Liver (tissue), 9 donors: ENCODE results near the gene METTL3. TPM values are rescaled to one million over a fixed set of nuclear protein-coding genes. Genes with fewer than 3 reads are reported as not detected.
A peak's percentile ranks its signal among the peaks of the same experiment; 100 is the strongest.

ENCODE experiments used
- DNase-seq: peaks from one replicate; pipeline ENCODE4 v3.0.0-alpha.2; 2017; ENCODE audit warnings: low spot score
- H3K27ac ChIP-seq, 2 donors: one replicate each; pipeline ENCODE4 v1.7.0; 2013; ENCODE audit warnings: inconsistent platforms in 2 of 2, low read length in 2 of 2, control low read depth in 1 of 2, low read depth in 1 of 2, mild to moderate bottlenecking in 1 of 2
- H3K27me3 ChIP-seq, 4 donors: one replicate each; pipeline versions ENCODE4 v1.6.1 to v1.7.0; 2013; ENCODE audit warnings: low read length in 3 of 4, inconsistent platforms in 1 of 4, mild to moderate bottlenecking in 1 of 4, moderate library complexity in 1 of 4; ENCODE audit not compliant: control insufficient read depth in 4 of 4, insufficient read depth in 4 of 4
- H3K36me3 ChIP-seq, 4 donors: one replicate each; pipeline versions ENCODE4 v1.6.1 to v1.7.0; 2013; ENCODE audit warnings: low read length in 3 of 4, mild to moderate bottlenecking in 3 of 4, low read depth in 1 of 4, moderate library complexity in 1 of 4; ENCODE audit not compliant: control insufficient read depth in 4 of 4, insufficient read depth in 3 of 4
- H3K4me1 ChIP-seq, 4 donors: one replicate each; pipeline versions ENCODE4 v1.6.1 to v1.7.0; 2013; ENCODE audit warnings: low read length in 3 of 4, mild to moderate bottlenecking in 3 of 4, moderate library complexity in 1 of 4; ENCODE audit not compliant: control insufficient read depth in 4 of 4, insufficient read depth in 4 of 4
- H3K4me3 ChIP-seq, 3 donors: one replicate each; pipeline versions ENCODE4 v1.6.1 to v1.7.0; 2013; ENCODE audit warnings: low read length in 3 of 3, control low read depth in 1 of 3, low read depth in 1 of 3, mild to moderate bottlenecking in 1 of 3
- H3K9ac ChIP-seq, 2 donors: one replicate each; pipeline ENCODE4 v1.7.0; 2013; ENCODE audit warnings: low read length in 2 of 2, mild to moderate bottlenecking in 2 of 2, moderate library complexity in 2 of 2, control low read depth in 1 of 2, low read depth in 1 of 2
- H3K9me3 ChIP-seq, 4 donors: one replicate each; pipeline versions ENCODE4 v1.6.1 to v1.7.0; 2013; ENCODE audit warnings: low read length in 3 of 4; ENCODE audit not compliant: control insufficient read depth in 4 of 4
- ATF3 ChIP-seq: IDR thresholded peaks from 2 replicates; pipeline ENCODE4 v1.6.1; 2016; ENCODE audit warnings: antibody characterized with exemption
- CTCF ChIP-seq: fragments of 150-350 bp; IDR thresholded peaks from 2 replicates; pipeline ENCODE4 v1.5.1; 2017; ENCODE audit warnings: improper control_type of control experiment, low read depth, low read length; ENCODE audit not compliant: missing input control
- EGR1 ChIP-seq, 2 donors: IDR thresholded peaks; 2 replicates each; pipeline ENCODE4 v1.6.1; 2016 to 2018; ENCODE audit warnings: antibody characterized with exemption in 2 of 2, low read depth in 2 of 2
- FOXA1 ChIP-seq: IDR thresholded peaks from 2 replicates; pipeline ENCODE4 v1.6.1; 2016; ENCODE audit warnings: antibody characterized with exemption
- FOXA2 ChIP-seq: IDR thresholded peaks from 2 replicates; pipeline ENCODE4 v1.6.1; 2016; ENCODE audit warnings: antibody characterized with exemption
- GABPA ChIP-seq, 2 donors: IDR thresholded peaks in 1 of 2; conservative IDR thresholded peaks in 1 of 2; 2 replicates each; pipeline ENCODE4 v1.6.1; 2016; ENCODE audit warnings: antibody characterized with exemption in 2 of 2, mild to moderate bottlenecking in 1 of 2, moderate library complexity in 1 of 2
- HNF4A ChIP-seq, 2 donors: conservative IDR thresholded peaks; 2 replicates each; pipeline ENCODE4 v1.6.1; 2016; ENCODE audit warnings: antibody characterized with exemption in 2 of 2, mild to moderate bottlenecking in 2 of 2
- HNF4G ChIP-seq: IDR thresholded peaks from 2 replicates; pipeline ENCODE4 v1.6.1; 2016; ENCODE audit warnings: antibody characterized with exemption
- JUND ChIP-seq, 2 donors: IDR thresholded peaks; 2 replicates each; pipeline ENCODE4 v1.6.1; 2016; ENCODE audit warnings: antibody characterized with exemption in 2 of 2
- NR2F2 ChIP-seq: IDR thresholded peaks from 2 replicates; pipeline ENCODE4 v1.6.1; 2016; ENCODE audit warnings: antibody characterized with exemption
- RAD21 ChIP-seq, 2 donors: IDR thresholded peaks; 2 replicates each; pipeline ENCODE4 v1.6.1; 2016; ENCODE audit warnings: antibody characterized with exemption in 2 of 2, mild to moderate bottlenecking in 2 of 2
- RXRA ChIP-seq, 2 donors: IDR thresholded peaks; 2 replicates each; pipeline ENCODE4 v1.6.1; 2017 to 2018; ENCODE audit warnings: antibody characterized with exemption in 2 of 2, mild to moderate bottlenecking in 1 of 2
- SP1 ChIP-seq: IDR thresholded peaks from 2 replicates; pipeline ENCODE4 v1.6.1; 2018; ENCODE audit warnings: antibody characterized with exemption, mild to moderate bottlenecking
- TAF1 ChIP-seq: conservative IDR thresholded peaks from 2 replicates; pipeline ENCODE4 v1.6.1; 2016; ENCODE audit warnings: antibody characterized with exemption, mild to moderate bottlenecking
- YY1 ChIP-seq: IDR thresholded peaks from 2 replicates; pipeline ENCODE4 v1.6.1; 2016; ENCODE audit warnings: antibody characterized with exemption, mild to moderate bottlenecking
- WGBS: extraction: QIAGEN DNeasy Blood & Tissue Kit; methylation state at CpG from one replicate; pipeline ENCODE4 v1.1.7; 2013; 5-methylcytosine and 5-hydroxymethylcytosine counted together
- polyA plus RNA-seq, 2 donors: library from polyadenylated mRNA; stranded (reverse) in 1 of 2; unstranded in 1 of 2; fragments of 200-250 nt in 1 of 2; fragments of >200 nt in 1 of 2; fragmentation: Nextera tagmentation in 1 of 2; extraction: Ambion mirVana in 1 of 2; gene quantifications; one replicate each; pipeline versions ENCODE4 v1.2.1 to v1.2.3, GENCODE V29; 2013 to 2015
- total RNA-seq, 2 donors: library from RNA; depleted of rRNA; stranded (reverse); fragments of >200 nt; gene quantifications; one replicate each; pipeline ENCODE4 v1.2.3, GENCODE V29; 2014
- TF ChIP-seq, protein P1 (sequence below): IDR thresholded peaks from 2 replicates; pipeline ENCODE4 v1.6.1; 2016; ENCODE audit warnings: antibody characterized with exemption
- TF ChIP-seq, protein P2 (sequence below): IDR thresholded peaks from 2 replicates; pipeline ENCODE4 v1.6.1; 2016; ENCODE audit warnings: antibody characterized with exemption, mild to moderate bottlenecking
- TF ChIP-seq, protein P3 (sequence below): IDR thresholded peaks from 2 replicates; pipeline ENCODE4 v1.6.1; 2016; ENCODE audit warnings: antibody characterized with exemption
- donor health status: healthy.
- donor health status: healthy.
- donor health status: healthy.
- donor health status: healthy.
- donor health status: healthy.

METTL3 gene
- total RNA-seq, result 10 to 100 TPM; 26.0 to 50.8 TPM
- polyA plus RNA-seq, result 10 to 100 TPM; 10.5 to 23.8 TPM

GRCh38 chr14:21510735-21511657, at the start of gene METTL3:
Gene METTL3, minus strand, starts transcription at chr14:21511340. Its CDS starts 117 bp downstream, at chr14:21511223.
- H3K27me3 ChIP-seq, result no peaks in the 10 kb centered on the region
- WGBS, result under 1% methylated on average over 53 of the region's 53 CpGs
- H3K9ac ChIP-seq, result peak within 1 kb of the TSS; percentile 77 to 88
- peak; percentile 93 for DNase-seq
- peaks cover 0 to 2% (median 0%) of the 10 kb centered on the region in 4 donors for H3K36me3 ChIP-seq
- H3K4me1 ChIP-seq, result peaks cover 0 to 19% (median 13%) of the 10 kb centered on the region in 4 donors
- peak within 1 kb of the TSS; percentile 69 to 95 (median 94) for H3K4me3 ChIP-seq
- peak within 1 kb of the TSS; percentile 81 to 86 for H3K27ac ChIP-seq
- H3K9me3 ChIP-seq, result no peaks in the 10 kb centered on the region
- TF ChIP-seq, protein P1, sequence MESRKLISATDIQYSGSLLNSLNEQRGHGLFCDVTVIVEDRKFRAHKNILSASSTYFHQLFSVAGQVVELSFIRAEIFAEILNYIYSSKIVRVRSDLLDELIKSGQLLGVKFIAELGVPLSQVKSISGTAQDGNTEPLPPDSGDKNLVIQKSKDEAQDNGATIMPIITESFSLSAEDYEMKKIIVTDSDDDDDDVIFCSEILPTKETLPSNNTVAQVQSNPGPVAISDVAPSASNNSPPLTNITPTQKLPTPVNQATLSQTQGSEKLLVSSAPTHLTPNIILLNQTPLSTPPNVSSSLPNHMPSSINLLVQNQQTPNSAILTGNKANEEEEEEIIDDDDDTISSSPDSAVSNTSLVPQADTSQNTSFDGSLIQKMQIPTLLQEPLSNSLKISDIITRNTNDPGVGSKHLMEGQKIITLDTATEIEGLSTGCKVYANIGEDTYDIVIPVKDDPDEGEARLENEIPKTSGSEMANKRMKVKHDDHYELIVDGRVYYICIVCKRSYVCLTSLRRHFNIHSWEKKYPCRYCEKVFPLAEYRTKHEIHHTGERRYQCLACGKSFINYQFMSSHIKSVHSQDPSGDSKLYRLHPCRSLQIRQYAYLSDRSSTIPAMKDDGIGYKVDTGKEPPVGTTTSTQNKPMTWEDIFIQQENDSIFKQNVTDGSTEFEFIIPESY, result peak; percentile 95
- TF ChIP-seq EGR1 (IDR thresholded peaks at IDR 0.05; ENCODE audit: low read depth in 2 of 2) (peak; percentile 63 to 88), JUND (IDR thresholded peaks at IDR 0.05) (peak; percentile 49 to 76), TAF1 (peak; percentile 87), ATF3 (peak; percentile 59), SP1 (peak; percentile 86), HNF4A (conservative IDR thresholded peaks at IDR 0.05) (peak in 1 of 2 donors; percentile 62), NR2F2 (peak; percentile 95), RAD21 (IDR thresholded peaks at IDR 0.05) (peak; percentile 29 to 57), CTCF (no peak), RXRA (IDR thresholded peaks at IDR 0.05) (peak; percentile 88 to 93), YY1 (peak; percentile 100), FOXA1 (no peak), GABPA (IDR thresholded peaks at IDR 0.05 in 1 of 2, conservative IDR thresholded peaks at IDR 0.05 in 1 of 2) (peak; percentile 94 to 98), FOXA2 (no peak), HNF4G (no peak)
- TF ChIP-seq, protein P2, sequence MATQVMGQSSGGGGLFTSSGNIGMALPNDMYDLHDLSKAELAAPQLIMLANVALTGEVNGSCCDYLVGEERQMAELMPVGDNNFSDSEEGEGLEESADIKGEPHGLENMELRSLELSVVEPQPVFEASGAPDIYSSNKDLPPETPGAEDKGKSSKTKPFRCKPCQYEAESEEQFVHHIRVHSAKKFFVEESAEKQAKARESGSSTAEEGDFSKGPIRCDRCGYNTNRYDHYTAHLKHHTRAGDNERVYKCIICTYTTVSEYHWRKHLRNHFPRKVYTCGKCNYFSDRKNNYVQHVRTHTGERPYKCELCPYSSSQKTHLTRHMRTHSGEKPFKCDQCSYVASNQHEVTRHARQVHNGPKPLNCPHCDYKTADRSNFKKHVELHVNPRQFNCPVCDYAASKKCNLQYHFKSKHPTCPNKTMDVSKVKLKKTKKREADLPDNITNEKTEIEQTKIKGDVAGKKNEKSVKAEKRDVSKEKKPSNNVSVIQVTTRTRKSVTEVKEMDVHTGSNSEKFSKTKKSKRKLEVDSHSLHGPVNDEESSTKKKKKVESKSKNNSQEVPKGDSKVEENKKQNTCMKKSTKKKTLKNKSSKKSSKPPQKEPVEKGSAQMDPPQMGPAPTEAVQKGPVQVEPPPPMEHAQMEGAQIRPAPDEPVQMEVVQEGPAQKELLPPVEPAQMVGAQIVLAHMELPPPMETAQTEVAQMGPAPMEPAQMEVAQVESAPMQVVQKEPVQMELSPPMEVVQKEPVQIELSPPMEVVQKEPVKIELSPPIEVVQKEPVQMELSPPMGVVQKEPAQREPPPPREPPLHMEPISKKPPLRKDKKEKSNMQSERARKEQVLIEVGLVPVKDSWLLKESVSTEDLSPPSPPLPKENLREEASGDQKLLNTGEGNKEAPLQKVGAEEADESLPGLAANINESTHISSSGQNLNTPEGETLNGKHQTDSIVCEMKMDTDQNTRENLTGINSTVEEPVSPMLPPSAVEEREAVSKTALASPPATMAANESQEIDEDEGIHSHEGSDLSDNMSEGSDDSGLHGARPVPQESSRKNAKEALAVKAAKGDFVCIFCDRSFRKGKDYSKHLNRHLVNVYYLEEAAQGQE, result peak; percentile 73
- TF ChIP-seq, protein P3, sequence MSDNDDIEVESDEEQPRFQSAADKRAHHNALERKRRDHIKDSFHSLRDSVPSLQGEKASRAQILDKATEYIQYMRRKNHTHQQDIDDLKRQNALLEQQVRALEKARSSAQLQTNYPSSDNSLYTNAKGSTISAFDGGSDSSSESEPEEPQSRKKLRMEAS, result peak; percentile 96
